ENCODE data around the gene PROZ.

DNA sequence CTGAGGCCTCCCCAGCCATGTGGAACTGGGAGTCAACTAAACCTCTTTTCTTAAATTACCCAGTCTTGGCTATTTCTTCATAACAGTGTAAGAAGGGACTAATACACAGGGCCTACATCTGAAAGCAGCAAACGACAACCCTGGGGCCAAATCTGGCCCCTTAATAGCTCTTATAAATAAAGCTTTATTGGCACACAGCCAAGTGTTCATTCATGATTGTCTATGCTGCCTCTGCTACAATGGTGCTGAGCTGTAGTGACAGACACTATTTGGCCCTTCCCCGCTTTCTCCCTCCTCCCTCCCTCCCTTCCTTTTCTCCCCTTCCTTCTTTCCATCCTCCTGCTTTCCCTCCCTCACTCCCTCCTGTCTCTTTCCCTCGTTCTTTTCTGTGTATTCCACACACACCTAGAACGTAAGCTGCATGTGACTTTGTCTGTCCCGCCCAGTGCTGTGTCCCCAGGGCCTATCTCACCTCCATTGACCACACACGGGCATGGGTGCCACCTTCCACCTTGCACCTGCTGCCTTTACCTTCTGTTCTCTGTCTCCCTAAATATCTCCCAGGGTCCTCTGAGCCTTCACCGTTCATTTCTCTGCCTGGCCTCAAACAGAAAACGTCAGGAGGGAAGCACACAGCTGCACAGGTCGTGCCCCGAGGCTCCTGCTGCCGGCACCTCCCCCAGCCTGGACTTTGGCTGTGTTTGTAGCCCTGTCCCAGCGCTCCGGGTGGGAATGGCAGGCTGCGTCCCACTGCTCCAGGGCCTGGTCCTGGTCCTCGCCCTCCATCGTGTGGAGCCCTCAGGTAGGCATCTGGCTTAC lies at the start of gene PROZ:
- TF ChIP-seq CTCF (conservative IDR thresholded peaks at IDR 0.05; ENCODE audit: low read depth, low read length) (no peak), EZH2 (IDR thresholded peaks at IDR 0.05; ENCODE audit: low read length, unreplicated experiment) (no peak), EZH2phosphoT487 (IDR thresholded peaks at IDR 0.05; ENCODE audit: borderline replicate concordance, low read length) (no peak)

All from PC-3 (cell line).